Astrocyte (in vitro differentiated cells and primary cell): ENCODE measurements around the gene WIZ. TPM values are rescaled to one million over a fixed set of nuclear protein-coding genes. Genes with fewer than 3 reads are reported as not detected.
A peak's percentile ranks its signal among the peaks of the same experiment; 100 is the strongest.

Source experiments
- DNase-seq: peaks from one replicate; pipeline ENCODE4 v3.0.0-alpha.2; 2010; ENCODE audit warnings: low read depth
- FAIRE-seq: peaks from 2 replicates; lab custom pipeline; 2011; peaks lifted over from hg19 to GRCh38; lab: Jason Lieb, UNC
- H2AFZ ChIP-seq: 2 replicates; pipeline ENCODE4 v1.6.0; 2012; ENCODE audit warnings: low read depth, low read length, inconsistent platforms
- H3K27ac ChIP-seq: 2 replicates; pipeline ENCODE4 v1.5.1; 2011; ENCODE audit warnings: low read depth, low read length, inconsistent platforms
- H3K27me3 ChIP-seq: 2 replicates; pipeline ENCODE4 v1.6.0; 2011; ENCODE audit warnings: low read length, inconsistent platforms; ENCODE audit not compliant: insufficient read depth
- H3K36me3 ChIP-seq: 2 replicates; pipeline ENCODE4 v1.5.1; 2011; ENCODE audit warnings: low read length, inconsistent platforms; ENCODE audit not compliant: insufficient read depth
- H3K4me1 ChIP-seq: 2 replicates; pipeline ENCODE4 v1.5.1; 2011; ENCODE audit warnings: low read length, inconsistent platforms; ENCODE audit not compliant: insufficient read depth
- H3K4me2 ChIP-seq: 2 replicates; pipeline ENCODE4 v1.6.0; 2012; ENCODE audit warnings: low read length, inconsistent platforms
- H3K4me3 ChIP-seq: 2 replicates; pipeline ENCODE4 v1.5.1; 2011; ENCODE audit warnings: low read depth, mild to moderate bottlenecking, low read length, inconsistent platforms; ENCODE audit not compliant: insufficient read depth
- H3K79me2 ChIP-seq: 2 replicates; pipeline ENCODE4 v1.6.0; 2012; ENCODE audit warnings: mild to moderate bottlenecking, low read length, inconsistent platforms; ENCODE audit not compliant: insufficient read depth
- H3K9ac ChIP-seq: 2 replicates; pipeline ENCODE4 v1.6.0; 2012; ENCODE audit warnings: mild to moderate bottlenecking, low read length, inconsistent platforms
- H3K9me3 ChIP-seq: 2 replicates; pipeline ENCODE4 v1.5.1; 2012; ENCODE audit warnings: low read depth, mild to moderate bottlenecking, low read length, inconsistent platforms; ENCODE audit not compliant: insufficient read depth
- H4K20me1 ChIP-seq: 2 replicates; pipeline ENCODE4 v1.6.0; 2012; ENCODE audit warnings: low read length, inconsistent platforms; ENCODE audit not compliant: insufficient read depth
- H3K27ac Mint-ChIP-seq: one replicate; pipeline ENCODE4 v1.8.0; 2021; ENCODE audit warnings: mild to moderate bottlenecking, mixed read lengths; ENCODE audit not compliant: unreplicated experiment
- H3K27me3 Mint-ChIP-seq: one replicate; pipeline ENCODE4 v1.8.0; 2021; ENCODE audit warnings: low read depth, mixed read lengths; ENCODE audit not compliant: unreplicated experiment
- H3K36me3 Mint-ChIP-seq: one replicate; pipeline ENCODE4 v1.8.0; 2021; ENCODE audit warnings: low read depth, mixed read lengths; ENCODE audit not compliant: unreplicated experiment
- H3K4me1 Mint-ChIP-seq: one replicate; pipeline ENCODE4 v1.8.0; 2021; ENCODE audit warnings: low read depth, mixed read lengths; ENCODE audit not compliant: unreplicated experiment
- H3K4me3 Mint-ChIP-seq: one replicate; pipeline ENCODE4 v1.8.0; 2021; ENCODE audit warnings: mild to moderate bottlenecking, moderate library complexity, mixed read lengths; ENCODE audit not compliant: unreplicated experiment
- H3K9me3 Mint-ChIP-seq: one replicate; pipeline ENCODE4 v1.8.0; 2021; ENCODE audit warnings: mild to moderate bottlenecking, mixed read lengths; ENCODE audit not compliant: unreplicated experiment
- CTCF ChIP-seq: IDR thresholded peaks from 2 replicates; pipeline ENCODE4 v1.5.1; 2011; ENCODE audit warnings: low read depth, mild to moderate bottlenecking, inconsistent platforms, low read length, moderate library complexity; ENCODE audit not compliant: insufficient read depth
- EZH2 ChIP-seq: IDR thresholded peaks from 2 replicates; pipeline ENCODE4 v1.6.1; 2012; ENCODE audit warnings: mild to moderate bottlenecking, low read length, inconsistent platforms; ENCODE audit not compliant: insufficient read depth
- total RNA-seq: library from RNA; stranded (reverse); gene quantifications from 2 replicates; pipeline ENCODE4 v1.2.1, GENCODE V29; 2021

WIZ gene
- total RNA-seq, 1 donor from 2014 or later, result 43.8 TPM

DNA sequence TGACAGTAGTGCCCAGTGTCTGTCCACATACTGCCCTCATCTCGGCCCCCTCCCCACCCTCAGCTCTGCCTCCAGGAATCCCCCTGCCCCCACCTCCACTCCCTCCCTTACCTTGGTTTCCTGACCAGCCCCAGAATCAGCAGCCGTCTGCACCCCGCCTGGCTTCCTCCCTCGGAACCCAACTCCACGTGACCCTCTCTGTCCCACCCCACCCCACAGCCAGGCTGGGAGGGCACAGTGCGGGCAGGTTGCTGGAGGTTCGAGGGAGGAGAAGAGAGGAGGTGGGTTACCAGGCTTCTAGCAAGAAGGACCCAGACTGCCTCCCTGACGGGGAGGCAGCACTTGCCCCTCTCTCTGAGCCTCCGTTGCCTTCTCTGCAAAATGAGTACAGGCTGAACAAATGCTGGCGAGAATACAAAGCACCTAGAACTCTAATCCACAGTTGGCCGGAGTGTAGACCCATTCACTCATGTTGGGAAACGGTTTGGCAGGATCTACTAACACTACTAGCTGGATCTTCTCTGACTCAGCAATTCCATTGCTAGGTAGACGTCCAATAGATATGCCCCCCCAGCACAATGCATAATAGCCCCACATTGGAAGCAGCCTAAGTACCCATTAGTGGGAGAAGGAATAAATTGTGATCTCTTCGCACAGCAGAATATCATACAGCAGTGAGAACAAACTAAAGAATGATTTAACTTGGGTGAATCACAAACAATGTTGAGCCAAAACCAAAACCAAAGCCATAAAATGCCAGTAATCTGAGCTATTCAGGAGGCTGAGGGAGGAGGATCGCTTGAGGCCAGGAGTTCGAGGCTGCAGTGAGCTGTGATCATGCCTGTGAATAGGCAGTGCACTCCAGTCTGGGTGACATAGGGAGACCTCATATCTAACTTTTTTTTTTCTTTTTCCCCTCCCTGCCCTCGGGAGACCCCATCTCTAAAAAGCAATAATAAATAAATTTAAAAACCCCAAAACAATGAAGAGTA is 14.9 kb upstream of the WIZ start, which contains the start of gene RASAL3:
Gene RASAL3, minus strand, starts transcription at position 151 of the 992 bp plus-strand sequence. CDS start 186 bp downstream, outside the sequence.
- H3K4me3 Mint-ChIP-seq, result no peak within 1 kb of the TSS

DNA sequence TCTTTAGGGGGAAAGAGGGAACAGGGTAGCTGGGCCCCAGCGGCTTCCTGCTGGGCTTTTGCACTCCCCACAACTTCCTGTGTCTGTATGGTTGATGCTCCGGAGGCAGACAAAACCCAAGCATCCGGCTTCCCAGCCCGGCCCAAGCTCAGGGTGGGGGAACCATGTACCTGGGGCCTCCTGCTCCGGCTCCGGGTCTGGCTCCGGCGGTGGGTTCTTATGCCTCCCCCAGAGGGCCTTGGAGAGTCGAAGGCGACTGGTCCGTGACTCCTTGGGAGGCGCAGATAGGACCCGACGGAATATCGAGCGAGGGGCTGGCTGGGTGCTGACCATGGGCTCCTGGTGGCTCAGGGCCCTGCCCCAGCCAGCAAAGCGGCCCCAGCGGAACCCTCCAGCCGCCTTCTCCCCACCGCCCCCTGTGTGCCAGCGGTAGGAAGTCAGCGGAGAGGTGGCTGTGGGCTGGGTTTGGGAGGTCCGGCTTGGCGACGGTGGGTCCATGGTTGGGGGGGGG is 14.2 kb upstream of the WIZ start:
- no peak overlapping the region for H3K27ac ChIP-seq
- H2AFZ ChIP-seq, result no peak overlapping the region
- H3K9me3 ChIP-seq, result peaks cover 4% of the 10 kb centered on the region
- Mint-ChIP-seq H3K4me1 (no peaks in the 10 kb centered on the region), H3K27me3 (peaks cover 57% of the 10 kb centered on the region), H3K4me3 (no peak overlapping the region), H3K9me3 (peaks cover 3% of the 10 kb centered on the region), H3K36me3 (no peaks in the 10 kb centered on the region), H3K27ac (no peak overlapping the region)
- DNase-seq (no peak), FAIRE-seq (no peak)
- TF ChIP-seq CTCF (no peak), EZH2 (no peak)
- H3K36me3 ChIP-seq, result no peaks in the 10 kb centered on the region
- peaks cover 11% of the 10 kb centered on the region for H3K27me3 ChIP-seq
- peaks cover 7% of the 10 kb centered on the region for H3K4me1 ChIP-seq
- no peaks in the 10 kb centered on the region for H4K20me1 ChIP-seq
- no peak overlapping the region for H3K4me3 ChIP-seq
- no peaks in the 10 kb centered on the region for H3K79me2 ChIP-seq
- H3K9ac ChIP-seq, result no peak overlapping the region
- no peak overlapping the region for H3K4me2 ChIP-seq

More for the DNA sequence above, 14.9 kb upstream of the WIZ start, which contains the start of gene RASAL3:
- Histone ChIP-seq H3K9ac (no peak within 1 kb of the TSS), H3K9me3 (peaks cover 4% of the 10 kb centered on the region), H3K4me3 (no peak within 1 kb of the TSS), H3K4me1 (peaks cover 7% of the 10 kb centered on the region), H3K4me2 (no peak within 1 kb of the TSS), H2AFZ (peak within 1 kb of the TSS; percentile 26), H3K27me3 (peaks cover 15% of the 10 kb centered on the region), H4K20me1 (no peaks in the 10 kb centered on the region), H3K79me2 (no peaks in the 10 kb centered on the region), H3K27ac (no peak within 1 kb of the TSS), H3K36me3 (no peaks in the 10 kb centered on the region)
- peaks cover 57% of the 10 kb centered on the region for H3K27me3 Mint-ChIP-seq
- H3K27ac Mint-ChIP-seq, result no peak within 1 kb of the TSS
- TF ChIP-seq CTCF, result no peak
- TF ChIP-seq EZH2, result no peak
- DNase-seq, result no peak
- H3K4me1 Mint-ChIP-seq, result no peaks in the 10 kb centered on the region
- no peaks in the 10 kb centered on the region for H3K36me3 Mint-ChIP-seq
- peaks cover 7% of the 10 kb centered on the region for H3K9me3 Mint-ChIP-seq
- FAIRE-seq, result no peak
